Liver (tissue), 3 donors: ENCODE results near the gene KIF18B.

ENCODE experiments used
- ATF3 ChIP-seq: IDR thresholded peaks from 2 replicates; pipeline ENCODE4 v1.6.1; 2016; ENCODE audit warnings: antibody characterized with exemption
- CTCF ChIP-seq: fragments of 150-350 bp; IDR thresholded peaks from 2 replicates; pipeline ENCODE4 v1.5.1; 2017; ENCODE audit warnings: improper control_type of control experiment, low read depth, low read length; ENCODE audit not compliant: missing input control
- EGR1 ChIP-seq, 2 donors: IDR thresholded peaks; 2 replicates each; pipeline ENCODE4 v1.6.1; 2016 to 2018; ENCODE audit warnings: antibody characterized with exemption in 2 of 2, low read depth in 2 of 2
- GABPA ChIP-seq, 2 donors: IDR thresholded peaks in 1 of 2; conservative IDR thresholded peaks in 1 of 2; 2 replicates each; pipeline ENCODE4 v1.6.1; 2016; ENCODE audit warnings: antibody characterized with exemption in 2 of 2, mild to moderate bottlenecking in 1 of 2, moderate library complexity in 1 of 2
- MAX ChIP-seq: IDR thresholded peaks from 2 replicates; pipeline ENCODE4 v1.6.1; 2016; ENCODE audit warnings: antibody characterized with exemption
- NR2F2 ChIP-seq: IDR thresholded peaks from 2 replicates; pipeline ENCODE4 v1.6.1; 2016; ENCODE audit warnings: antibody characterized with exemption
- REST ChIP-seq: IDR thresholded peaks from 2 replicates; pipeline ENCODE4 v1.6.1; 2016; ENCODE audit warnings: antibody characterized with exemption, mild to moderate bottlenecking
- SP1 ChIP-seq: IDR thresholded peaks from 2 replicates; pipeline ENCODE4 v1.6.1; 2018; ENCODE audit warnings: antibody characterized with exemption, mild to moderate bottlenecking
- TAF1 ChIP-seq: conservative IDR thresholded peaks from 2 replicates; pipeline ENCODE4 v1.6.1; 2016; ENCODE audit warnings: antibody characterized with exemption, mild to moderate bottlenecking
- YY1 ChIP-seq: IDR thresholded peaks from 2 replicates; pipeline ENCODE4 v1.6.1; 2016; ENCODE audit warnings: antibody characterized with exemption, mild to moderate bottlenecking
- ZBTB33 ChIP-seq: IDR thresholded peaks from 2 replicates; pipeline ENCODE4 v1.6.1; 2016; ENCODE audit warnings: antibody characterized with exemption
- donor health status: healthy.
- donor health status: healthy.

GRCh38 chr17:44922746-44923470, 24.7 kb downstream of the KIF18B start:
- TF ChIP-seq YY1 (no peak), EGR1 (IDR thresholded peaks at IDR 0.05; ENCODE audit: low read depth in 2 of 2) (no peak), REST (no peak), CTCF (no peak), NR2F2 (no peak), TAF1 (no peak), MAX (no peak), ZBTB33 (no peak), SP1 (no peak), GABPA (IDR thresholded peaks at IDR 0.05 in 1 of 2, conservative IDR thresholded peaks at IDR 0.05 in 1 of 2) (no peak), ATF3 (no peak)
